Ishikawa (cell line): ENCODE measurements around the gene OGN.

ENCODE experiments used
- CEBPB ChIP-seq: IDR thresholded peaks from 2 replicates; pipeline ENCODE4 v1.6.1; 2012
- EP300 ChIP-seq: IDR thresholded peaks from 2 replicates; pipeline ENCODE4 v1.6.1; 2012; ENCODE audit warnings: borderline replicate concordance
- MAX ChIP-seq: IDR thresholded peaks from 2 replicates; pipeline ENCODE4 v1.6.1; 2012
- TAF1 ChIP-seq: IDR thresholded peaks from 2 replicates; pipeline ENCODE4 v1.6.1; 2012; ENCODE audit warnings: low read depth, mild to moderate bottlenecking
- TCF12 ChIP-seq: IDR thresholded peaks from 2 replicates; pipeline ENCODE4 v1.6.1; 2012; ENCODE audit warnings: low read depth
- YY1 ChIP-seq: IDR thresholded peaks from 2 replicates; pipeline ENCODE4 v1.6.1; 2012; ENCODE audit warnings: low read depth

GRCh38 chr9:92414566-92414965, 10.2 kb upstream of the OGN start:
- TF ChIP-seq TCF12, result no peak
- TF ChIP-seq EP300, result no peak
- no peak for TF ChIP-seq YY1
- TF ChIP-seq MAX, result no peak
- no peak for TF ChIP-seq CEBPB
- TF ChIP-seq TAF1, result no peak
